Measurements from ENCODE around the gene AP1AR.

DNA sequence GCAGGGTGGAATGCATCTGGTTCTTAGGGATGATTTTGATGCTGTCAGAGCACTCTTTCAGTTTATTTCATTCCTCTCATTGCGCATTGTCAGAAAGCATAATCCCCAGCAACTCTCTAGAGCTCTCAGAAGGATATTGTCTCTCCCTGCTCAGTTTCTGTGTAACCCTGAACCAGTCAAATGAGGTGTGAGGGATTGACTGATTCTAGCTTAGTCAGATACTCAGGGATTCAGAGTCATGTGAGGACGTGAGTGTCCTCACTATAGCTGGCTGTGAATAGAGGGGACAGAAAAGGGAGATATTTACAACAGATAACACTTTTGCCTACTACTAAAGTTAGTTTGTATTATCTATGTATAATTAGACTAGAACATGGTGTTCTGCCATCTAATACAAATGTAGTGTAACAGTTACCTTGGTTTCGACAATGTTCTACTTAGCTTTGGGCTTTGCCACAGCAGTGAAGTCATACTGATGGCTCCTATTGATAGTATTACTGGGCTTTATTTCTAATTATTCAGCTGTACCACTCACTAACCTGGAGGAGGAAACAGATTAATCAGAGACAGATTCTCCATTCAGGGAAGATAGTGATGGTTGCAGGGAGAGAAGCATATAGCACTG lies 19.5 kb downstream of the AP1AR start:
- TF ChIP-seq POLR2AphosphoS5 (IDR thresholded peaks at IDR 0.05; ENCODE audit: insufficient read depth, low read depth, low read length) = no peak
- TF ChIP-seq, protein P1, sequence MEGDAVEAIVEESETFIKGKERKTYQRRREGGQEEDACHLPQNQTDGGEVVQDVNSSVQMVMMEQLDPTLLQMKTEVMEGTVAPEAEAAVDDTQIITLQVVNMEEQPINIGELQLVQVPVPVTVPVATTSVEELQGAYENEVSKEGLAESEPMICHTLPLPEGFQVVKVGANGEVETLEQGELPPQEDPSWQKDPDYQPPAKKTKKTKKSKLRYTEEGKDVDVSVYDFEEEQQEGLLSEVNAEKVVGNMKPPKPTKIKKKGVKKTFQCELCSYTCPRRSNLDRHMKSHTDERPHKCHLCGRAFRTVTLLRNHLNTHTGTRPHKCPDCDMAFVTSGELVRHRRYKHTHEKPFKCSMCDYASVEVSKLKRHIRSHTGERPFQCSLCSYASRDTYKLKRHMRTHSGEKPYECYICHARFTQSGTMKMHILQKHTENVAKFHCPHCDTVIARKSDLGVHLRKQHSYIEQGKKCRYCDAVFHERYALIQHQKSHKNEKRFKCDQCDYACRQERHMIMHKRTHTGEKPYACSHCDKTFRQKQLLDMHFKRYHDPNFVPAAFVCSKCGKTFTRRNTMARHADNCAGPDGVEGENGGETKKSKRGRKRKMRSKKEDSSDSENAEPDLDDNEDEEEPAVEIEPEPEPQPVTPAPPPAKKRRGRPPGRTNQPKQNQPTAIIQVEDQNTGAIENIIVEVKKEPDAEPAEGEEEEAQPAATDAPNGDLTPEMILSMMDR (IDR thresholded peaks at IDR 0.05; ENCODE audit: extremely low read depth in 1 of 2, insufficient read depth in 1 of 2, low read depth in 1 of 2, low read length in 2 of 2) = no peak
- TF ChIP-seq EZH2 (IDR thresholded peaks at IDR 0.05; ENCODE audit: borderline replicate concordance, low read depth, low read length, severe bottlenecking) = no peak
- no peak for TF ChIP-seq POLR2A (IDR thresholded peaks at IDR 0.05; ENCODE audit: low read depth, low read length)
- TF ChIP-seq JUN (IDR thresholded peaks at IDR 0.05; ENCODE audit: borderline replicate concordance, insufficient read depth, insufficient read length, low read depth) = no peak
- no peak for TF ChIP-seq GATA2 (IDR thresholded peaks at IDR 0.05; ENCODE audit: insufficient read depth, insufficient read length, low read depth, low read length)
- TF ChIP-seq MYC (IDR thresholded peaks at IDR 0.05; ENCODE audit: low read depth, low read length) = no peak
- TF ChIP-seq, protein P2, sequence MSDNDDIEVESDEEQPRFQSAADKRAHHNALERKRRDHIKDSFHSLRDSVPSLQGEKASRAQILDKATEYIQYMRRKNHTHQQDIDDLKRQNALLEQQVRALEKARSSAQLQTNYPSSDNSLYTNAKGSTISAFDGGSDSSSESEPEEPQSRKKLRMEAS (IDR thresholded peaks at IDR 0.05; ENCODE audit: insufficient read depth, insufficient read length) = no peak
